ENCODE results near the gene BMPR1B. TPM values are rescaled to one million over a fixed set of nuclear protein-coding genes. Genes with fewer than 3 reads are reported as not detected.

The BMPR1B gene
- total RNA-seq, 1 donor from 2014 or later, result 9.3 TPM

DNA sequence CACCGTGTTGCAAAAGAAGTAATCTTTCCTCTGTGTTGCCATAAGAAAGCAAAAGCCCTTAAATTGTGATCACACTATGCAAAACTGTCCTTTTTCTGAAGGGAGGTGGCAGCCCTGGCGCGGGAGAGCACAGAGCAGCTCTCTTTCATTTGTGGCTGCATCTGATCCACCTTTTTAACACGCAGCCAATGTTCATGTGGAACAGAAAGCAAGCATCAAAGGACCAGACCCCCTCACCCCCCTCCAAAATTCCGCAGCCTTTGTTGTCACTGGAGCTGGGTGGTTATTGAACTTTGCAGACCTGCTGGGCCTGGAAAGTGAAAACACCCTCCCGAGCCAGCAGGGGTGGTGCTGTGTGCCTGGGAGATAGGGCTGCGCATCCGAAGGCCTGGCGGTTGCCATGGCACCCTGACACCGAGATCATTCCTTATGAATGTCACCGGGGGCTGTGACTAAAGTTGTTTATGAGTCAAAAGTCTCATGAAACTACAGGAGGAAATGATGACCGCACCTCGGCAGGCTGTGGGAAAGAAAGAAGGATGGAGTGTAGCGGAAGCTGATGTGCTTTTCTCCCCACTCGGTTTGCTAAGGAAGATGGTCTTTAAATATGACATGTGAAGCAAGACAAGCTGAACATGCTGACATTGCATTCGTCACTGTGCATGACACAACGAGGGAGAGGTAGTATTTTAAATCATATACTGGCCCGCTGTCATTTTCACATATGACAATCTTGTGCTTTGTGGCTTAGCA lies 423.7 kb downstream of the BMPR1B start:
- peak overlapping the region; percentile 37 for H3K4me3 Mint-ChIP-seq
- DNase-seq (ENCODE audit: extremely low spot score, unreplicated experiment), result no peak
- H3K27me3 Mint-ChIP-seq, result peaks cover 26% of the 10 kb centered on the region
- peak overlapping the region; percentile 29 for H3K27ac Mint-ChIP-seq
- peaks cover 4% of the 10 kb centered on the region for H3K9me3 Mint-ChIP-seq
- peaks cover 44% of the 10 kb centered on the region for H3K36me3 Mint-ChIP-seq
- H3K4me1 Mint-ChIP-seq (ENCODE audit: unreplicated experiment), result peaks cover 17% of the 10 kb centered on the region
- TF ChIP-seq, protein P1, sequence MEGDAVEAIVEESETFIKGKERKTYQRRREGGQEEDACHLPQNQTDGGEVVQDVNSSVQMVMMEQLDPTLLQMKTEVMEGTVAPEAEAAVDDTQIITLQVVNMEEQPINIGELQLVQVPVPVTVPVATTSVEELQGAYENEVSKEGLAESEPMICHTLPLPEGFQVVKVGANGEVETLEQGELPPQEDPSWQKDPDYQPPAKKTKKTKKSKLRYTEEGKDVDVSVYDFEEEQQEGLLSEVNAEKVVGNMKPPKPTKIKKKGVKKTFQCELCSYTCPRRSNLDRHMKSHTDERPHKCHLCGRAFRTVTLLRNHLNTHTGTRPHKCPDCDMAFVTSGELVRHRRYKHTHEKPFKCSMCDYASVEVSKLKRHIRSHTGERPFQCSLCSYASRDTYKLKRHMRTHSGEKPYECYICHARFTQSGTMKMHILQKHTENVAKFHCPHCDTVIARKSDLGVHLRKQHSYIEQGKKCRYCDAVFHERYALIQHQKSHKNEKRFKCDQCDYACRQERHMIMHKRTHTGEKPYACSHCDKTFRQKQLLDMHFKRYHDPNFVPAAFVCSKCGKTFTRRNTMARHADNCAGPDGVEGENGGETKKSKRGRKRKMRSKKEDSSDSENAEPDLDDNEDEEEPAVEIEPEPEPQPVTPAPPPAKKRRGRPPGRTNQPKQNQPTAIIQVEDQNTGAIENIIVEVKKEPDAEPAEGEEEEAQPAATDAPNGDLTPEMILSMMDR (conservative IDR thresholded peaks at IDR 0.05), result peak; percentile 62

DNA sequence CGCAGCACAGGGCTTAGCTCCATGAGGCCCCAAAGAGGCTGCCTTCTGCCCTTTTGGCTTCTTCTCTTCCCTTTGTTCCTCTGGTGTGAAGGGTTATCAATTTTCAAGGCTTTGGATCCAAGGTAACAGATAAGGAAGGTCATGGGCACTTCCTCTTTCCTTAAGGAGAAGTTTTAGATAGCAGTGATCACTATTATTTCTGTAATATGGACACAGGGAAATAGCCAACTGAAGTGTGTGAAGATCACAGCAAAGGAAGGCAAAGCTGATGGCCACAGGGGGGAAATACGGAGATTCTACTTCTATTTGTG lies 424.2 kb downstream of the BMPR1B start:
- TF ChIP-seq, protein P1 (conservative IDR thresholded peaks at IDR 0.05), result no peak
- H3K9me3 Mint-ChIP-seq, result peaks cover 4% of the 10 kb centered on the region
- peaks cover 17% of the 10 kb centered on the region for H3K4me1 Mint-ChIP-seq (ENCODE audit: unreplicated experiment)
- DNase-seq (ENCODE audit: extremely low spot score, unreplicated experiment), result no peak
- no peak overlapping the region for H3K27ac Mint-ChIP-seq
- no peak overlapping the region for H3K4me3 Mint-ChIP-seq
- peaks cover 26% of the 10 kb centered on the region for H3K27me3 Mint-ChIP-seq
- peaks cover 44% of the 10 kb centered on the region for H3K36me3 Mint-ChIP-seq

DNA sequence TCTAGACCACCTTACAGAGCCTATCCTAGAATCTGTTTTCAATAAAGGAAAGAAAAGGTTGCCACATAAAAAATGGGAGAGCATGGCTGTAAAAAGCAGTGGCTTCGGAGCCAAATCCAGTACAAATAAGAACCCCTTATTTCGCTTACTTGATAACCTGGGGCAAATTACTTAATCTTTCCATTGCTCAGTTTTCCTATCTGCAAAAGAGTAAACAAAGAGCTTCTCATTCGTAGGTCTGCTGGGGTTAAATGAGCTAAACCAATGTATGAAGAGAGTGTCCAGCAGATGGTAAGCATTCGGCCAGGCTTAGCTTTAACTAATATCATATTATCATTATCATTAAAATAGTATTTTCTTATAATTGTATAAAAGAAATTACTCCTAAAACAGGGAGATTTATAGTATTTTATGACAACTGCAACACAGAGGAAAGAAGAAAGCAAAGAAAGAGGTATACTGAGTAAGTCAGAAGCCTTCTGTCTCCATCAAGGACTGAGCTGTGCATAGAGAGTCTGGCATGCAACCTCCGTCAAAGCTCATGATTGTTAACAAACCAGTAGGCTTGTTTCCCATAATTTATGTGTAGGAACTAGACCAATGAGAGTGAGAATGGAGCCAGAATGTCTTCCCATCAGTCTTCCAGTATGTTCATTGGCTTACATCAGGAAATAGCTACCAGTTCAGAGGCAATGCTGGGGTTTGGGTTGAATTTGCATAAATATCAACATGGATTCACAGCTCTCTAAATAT lies 426.1 kb downstream of the BMPR1B start:
- TF ChIP-seq, protein P1 (conservative IDR thresholded peaks at IDR 0.05), result no peak
- DNase-seq (ENCODE audit: extremely low spot score, unreplicated experiment), result no peak
- peaks cover 4% of the 10 kb centered on the region for H3K9me3 Mint-ChIP-seq
- no peak overlapping the region for H3K27ac Mint-ChIP-seq
- no peak overlapping the region for H3K4me3 Mint-ChIP-seq
- peaks cover 26% of the 10 kb centered on the region for H3K27me3 Mint-ChIP-seq
- H3K36me3 Mint-ChIP-seq, result peaks cover 39% of the 10 kb centered on the region
- peaks cover 26% of the 10 kb centered on the region for H3K4me1 Mint-ChIP-seq (ENCODE audit: unreplicated experiment)

DNA sequence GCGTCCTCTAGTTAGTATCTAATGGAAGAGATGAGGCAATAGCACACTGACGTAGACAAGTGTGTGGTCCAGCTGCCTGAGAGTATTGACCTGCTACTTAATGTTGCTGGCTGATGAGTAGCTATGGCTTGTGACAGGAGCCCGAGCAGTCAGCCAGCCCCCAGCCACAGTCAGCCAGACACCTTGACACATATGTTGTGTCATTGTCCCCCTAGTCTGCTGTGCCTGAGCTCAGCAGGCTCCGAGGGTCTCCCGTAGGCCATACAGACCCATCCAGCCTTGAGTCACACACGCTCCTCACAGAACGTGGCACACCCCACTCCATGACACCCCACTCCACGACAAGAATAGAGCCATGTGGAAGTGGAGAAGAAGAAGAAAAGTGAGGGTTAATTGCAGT lies 428.9 kb downstream of the BMPR1B start:
- TF ChIP-seq, protein P1 (conservative IDR thresholded peaks at IDR 0.05), result no peak
- no peaks in the 10 kb centered on the region for H3K9me3 Mint-ChIP-seq
- H3K4me1 Mint-ChIP-seq (ENCODE audit: unreplicated experiment), result peaks cover 26% of the 10 kb centered on the region
- H3K4me3 Mint-ChIP-seq, result no peak overlapping the region
- H3K27ac Mint-ChIP-seq, result no peak overlapping the region
- peaks cover 27% of the 10 kb centered on the region for H3K27me3 Mint-ChIP-seq
- DNase-seq (ENCODE audit: extremely low spot score, unreplicated experiment), result no peak
- H3K36me3 Mint-ChIP-seq, result peaks cover 25% of the 10 kb centered on the region

DNA sequence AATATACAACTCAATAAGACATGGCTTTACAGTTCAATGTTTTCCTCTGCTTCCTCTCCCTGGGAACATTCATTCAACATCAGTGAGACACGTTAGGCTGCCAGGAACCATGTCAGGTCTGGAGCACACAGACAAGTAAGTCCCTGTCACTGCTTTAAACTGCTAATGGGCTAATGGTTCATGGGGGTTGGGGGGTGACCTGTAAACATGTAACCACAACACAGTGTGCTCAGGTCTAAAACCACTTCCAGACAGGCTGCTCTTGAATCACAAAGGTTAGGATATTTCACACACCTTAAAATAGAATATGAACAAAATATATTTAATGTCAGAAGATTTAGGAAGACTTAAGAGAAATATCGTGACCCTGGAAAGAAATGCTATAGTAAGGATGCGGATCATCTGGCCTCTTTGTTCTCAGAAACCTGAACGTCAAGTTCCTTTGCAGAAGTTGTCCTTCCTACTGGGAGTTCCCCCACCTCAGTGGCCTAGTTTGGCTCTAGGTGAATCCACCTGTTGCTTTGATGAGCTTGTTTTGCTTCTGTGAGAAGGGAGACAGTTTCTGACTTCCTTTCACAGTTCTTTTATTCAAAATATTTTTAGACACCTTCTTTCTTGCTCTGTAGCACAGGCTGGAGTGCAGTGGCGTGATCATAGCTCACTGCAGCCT lies 431.1 kb downstream of the BMPR1B start:
- peaks cover 16% of the 10 kb centered on the region for H3K36me3 Mint-ChIP-seq
- H3K4me3 Mint-ChIP-seq, result no peak overlapping the region
- TF ChIP-seq, protein P1 (conservative IDR thresholded peaks at IDR 0.05), result no peak
- no peak for DNase-seq (ENCODE audit: extremely low spot score, unreplicated experiment)
- H3K9me3 Mint-ChIP-seq, result no peaks in the 10 kb centered on the region
- peaks cover 19% of the 10 kb centered on the region for H3K4me1 Mint-ChIP-seq (ENCODE audit: unreplicated experiment)
- H3K27ac Mint-ChIP-seq, result no peak overlapping the region
- peaks cover 27% of the 10 kb centered on the region for H3K27me3 Mint-ChIP-seq
